Renal pelvis (tissue), 4 donors: ENCODE data around the gene HSPA12B. TPM values are rescaled to one million over a fixed set of nuclear protein-coding genes. Genes with fewer than 3 reads are reported as not detected.
"Not testable (repeated sequence)": the region's sequence is repeated elsewhere in the genome, so short reads cannot be mapped to it uniquely, and the experiment has no call there.

Experiments
- DNase-seq: peaks from one replicate; pipeline ENCODE4 v3.0.0-alpha.2; 2013
- polyA plus RNA-seq, 3 donors: library from polyadenylated mRNA; unstranded; fragments of 120-200 nt; gene quantifications; one replicate each; pipeline ENCODE4 v1.2.1, GENCODE V29; 2013; ENCODE audit not compliant: insufficient read length in 3 of 3

The HSPA12B gene
- polyA plus RNA-seq, 3 donors: 11.8 to 19.1 (median 15.7) TPM

DNA sequence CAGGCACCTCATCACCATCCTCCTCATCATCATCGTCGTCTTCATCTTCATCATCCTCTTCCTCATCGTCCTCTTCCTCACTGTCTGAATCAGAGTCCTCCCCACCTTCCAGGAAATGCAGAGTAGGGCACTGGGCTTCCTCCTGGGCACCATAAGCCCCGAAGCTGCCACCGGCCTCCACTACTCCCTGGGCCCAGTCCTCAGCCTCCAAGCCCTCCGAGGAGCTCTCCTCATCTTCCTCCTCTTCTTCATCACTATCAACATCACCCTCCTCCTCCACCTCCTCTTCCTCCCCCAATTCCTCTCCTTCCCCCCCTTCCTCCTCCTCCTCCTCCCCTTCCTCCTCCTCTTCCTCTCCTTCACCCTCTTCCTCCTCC, 52.4 kb downstream of the HSPA12B start:
- no peak for DNase-seq

DNA sequence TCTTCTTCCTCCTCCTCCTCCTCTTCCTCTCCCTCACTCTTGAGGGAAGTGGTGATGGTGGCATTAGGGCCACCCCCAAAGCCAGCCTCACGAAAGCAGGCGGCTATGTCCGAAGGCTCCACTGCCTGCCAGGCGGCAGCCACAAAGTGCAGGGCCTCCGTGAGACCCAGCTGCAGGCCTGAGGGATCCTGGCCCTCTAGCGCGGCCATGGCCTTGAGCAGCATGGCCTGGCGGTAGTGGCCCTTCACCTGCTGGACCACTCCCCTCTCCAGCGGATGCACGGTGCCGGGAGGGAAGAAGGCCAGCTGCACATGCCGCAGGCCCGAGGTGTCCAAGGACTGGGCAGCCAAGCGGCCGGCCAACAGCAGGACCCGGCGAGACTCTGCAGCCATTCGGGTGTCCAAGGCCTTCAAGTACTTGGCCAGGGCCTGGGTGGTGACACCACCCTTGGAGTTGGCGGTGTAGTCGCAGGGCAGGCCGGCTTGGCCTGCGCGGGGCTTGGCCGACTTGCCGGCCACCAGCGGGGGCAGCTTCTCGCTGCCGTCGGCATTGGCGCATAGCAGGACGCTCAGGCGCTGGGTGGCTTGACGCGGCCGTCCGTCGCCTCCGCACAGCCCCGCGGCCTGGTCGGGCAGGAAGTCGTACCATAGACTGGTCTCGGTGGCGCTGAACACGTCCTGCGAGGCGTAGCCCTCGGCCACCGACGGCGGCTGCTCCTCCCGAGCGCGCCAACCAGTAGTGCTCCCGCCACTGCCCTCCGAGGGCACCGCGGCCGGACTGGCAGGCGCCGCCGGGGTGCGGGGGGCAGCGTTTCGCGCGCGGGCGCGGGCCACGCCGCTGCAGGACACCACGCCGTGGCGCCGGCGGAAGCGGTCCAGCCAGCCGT, 53.0 kb downstream of the HSPA12B start:
- no peak for DNase-seq

DNA sequence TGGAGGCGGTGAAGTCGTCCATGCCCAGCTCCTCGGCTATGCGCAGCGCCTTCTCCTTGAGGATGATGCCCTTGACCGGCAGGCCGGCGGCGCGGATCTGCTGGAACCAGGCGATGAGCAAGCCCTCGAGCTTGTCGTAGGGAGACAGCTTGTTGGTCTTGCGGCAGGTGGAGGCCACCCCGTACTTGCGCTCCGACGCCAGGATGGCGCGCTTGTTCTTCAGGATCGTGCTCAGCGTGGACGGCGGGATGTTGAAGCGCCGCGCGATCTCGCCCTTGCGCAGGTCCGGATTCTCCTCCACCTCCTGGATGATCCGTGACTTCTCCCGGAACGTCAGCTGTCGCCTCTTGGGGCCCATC, 53.6 kb downstream of the HSPA12B start:
- DNase-seq: no peak

DNA sequence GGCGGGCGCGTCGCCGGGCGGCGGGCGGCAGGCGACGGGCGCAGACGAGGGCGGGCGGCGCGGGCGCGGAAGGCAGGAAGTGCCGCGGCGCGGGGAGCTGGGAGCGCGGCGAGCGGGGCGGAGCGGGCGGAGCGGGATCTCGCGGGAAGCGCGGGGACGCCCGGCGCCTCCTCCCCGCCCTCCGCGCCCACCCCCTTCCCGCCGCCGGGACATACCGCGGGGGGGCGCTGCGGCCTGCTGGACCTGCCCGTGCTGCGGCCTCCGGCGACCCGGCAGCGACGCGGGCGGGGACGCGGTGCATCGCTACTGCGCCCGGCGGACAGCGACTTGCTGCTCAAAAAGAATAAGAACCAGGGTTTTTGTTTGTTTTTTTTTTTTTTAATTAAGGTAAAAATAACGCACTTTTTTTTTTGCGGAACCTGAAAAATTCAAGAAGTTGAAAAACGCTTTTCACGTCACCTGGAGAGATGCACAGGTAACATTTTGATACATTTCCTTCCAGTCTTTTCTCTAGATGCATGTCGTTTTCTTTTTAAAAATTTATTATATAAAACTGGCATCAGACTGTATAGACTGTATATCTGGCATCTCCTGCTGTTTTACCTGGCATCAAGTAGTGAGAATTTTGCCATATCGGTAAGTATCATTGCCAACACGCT, 54.3 kb downstream of the HSPA12B start, which contains the start of gene CENPB:
TSS of gene CENPB (minus strand) at position 76 of the 659 bp plus-strand sequence. CDS start 257 bp downstream, outside the sequence.
- DNase-seq: peak; percentile 90

DNA sequence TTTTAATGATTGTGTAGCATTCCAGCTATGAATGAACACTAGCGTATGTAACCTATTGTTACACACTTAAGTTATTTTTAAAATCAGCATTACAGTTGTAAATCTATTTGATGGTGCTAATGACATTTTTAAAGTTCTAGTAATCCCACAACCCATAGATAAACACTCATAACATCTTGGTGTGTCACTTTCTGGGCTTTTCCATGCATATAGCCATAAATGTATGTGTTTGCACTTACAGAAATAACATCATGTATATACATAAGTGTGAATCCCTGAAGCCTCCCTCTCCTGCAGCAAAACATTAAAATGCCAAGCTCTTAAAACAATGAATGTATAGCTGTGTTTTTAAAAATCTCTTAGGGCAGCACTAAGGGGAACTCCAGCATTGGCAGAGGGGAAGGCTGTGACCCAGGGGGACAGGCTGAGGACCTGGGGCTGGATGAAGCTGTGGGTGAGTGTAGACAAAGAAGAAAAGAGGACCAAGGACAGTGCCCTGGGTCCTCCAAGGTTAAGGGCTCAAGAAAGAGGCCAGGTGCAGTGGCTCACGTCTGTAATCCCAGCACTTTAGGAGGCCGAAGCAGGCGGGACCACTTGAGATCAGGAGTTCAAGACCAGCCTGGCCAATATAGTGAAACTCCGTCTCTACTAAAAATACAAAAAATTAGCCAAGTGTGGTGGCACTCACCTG, 55.0 kb downstream of the HSPA12B start:
- DNase-seq: no peak

DNA sequence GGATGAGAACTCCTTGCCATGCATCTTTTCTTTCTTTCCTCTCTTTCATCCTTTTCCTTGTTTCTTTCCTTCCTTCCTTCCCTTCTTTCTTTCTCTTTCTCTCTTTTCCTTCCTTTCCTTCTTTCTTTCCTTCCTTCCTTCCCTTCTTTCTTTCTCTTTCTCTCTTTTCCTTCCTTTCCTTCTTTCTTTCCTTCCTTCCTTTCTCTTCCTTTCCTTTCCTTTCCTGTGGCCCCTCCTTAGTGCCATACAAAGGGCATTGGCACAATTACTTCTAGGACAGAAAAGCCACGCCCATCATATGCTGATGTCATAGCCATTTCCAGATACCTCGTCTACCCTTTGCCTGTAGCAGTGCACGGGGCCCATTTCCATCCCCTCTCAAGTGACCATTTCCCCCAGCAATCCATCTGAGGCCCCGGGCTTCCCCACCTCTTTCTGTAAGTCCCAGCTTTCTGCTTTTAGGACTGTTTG, 56.2 kb downstream of the HSPA12B start:
- DNase-seq: no peak

DNA sequence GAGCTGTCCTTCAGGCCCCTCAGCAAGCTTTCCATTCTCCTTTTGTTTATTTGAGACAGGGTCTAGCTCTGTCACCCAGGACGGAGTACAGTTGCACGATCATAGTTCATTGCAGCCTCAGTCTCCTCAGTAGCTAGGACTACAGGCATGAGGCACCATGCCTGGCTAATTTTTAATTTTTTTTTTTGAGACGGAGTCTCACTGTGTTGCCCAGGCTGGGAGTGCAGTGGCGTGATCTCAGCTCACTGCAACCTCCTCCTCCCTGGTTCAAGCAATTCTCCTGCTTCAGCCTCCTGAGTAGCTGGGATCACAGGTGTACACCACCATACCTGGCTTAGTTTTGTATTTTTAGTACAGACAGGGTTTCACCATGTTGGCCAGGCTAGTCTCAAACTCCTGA, 56.7 kb downstream of the HSPA12B start:
- DNase-seq: not testable (repeated sequence)

DNA sequence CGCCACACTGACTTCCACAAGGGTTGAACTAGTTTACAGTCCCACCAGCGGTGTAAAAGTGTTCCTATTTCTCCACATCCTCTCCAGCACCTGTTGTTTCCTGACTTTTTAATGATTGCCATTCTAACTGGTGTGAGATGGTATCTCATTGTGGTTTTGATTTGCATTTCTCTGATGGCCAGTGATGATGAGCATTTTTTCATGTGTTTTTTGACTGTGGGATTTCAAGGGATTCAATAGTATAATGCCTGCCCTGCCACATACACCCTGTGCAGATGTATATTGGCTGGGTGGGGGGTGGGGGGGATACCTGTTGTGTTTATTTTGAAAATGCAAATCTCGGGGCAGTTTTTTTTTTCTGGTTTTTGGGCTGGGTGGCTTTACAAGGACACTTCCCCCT, 61.7 kb downstream of the HSPA12B start:
- DNase-seq: not testable (repeated sequence)

DNA sequence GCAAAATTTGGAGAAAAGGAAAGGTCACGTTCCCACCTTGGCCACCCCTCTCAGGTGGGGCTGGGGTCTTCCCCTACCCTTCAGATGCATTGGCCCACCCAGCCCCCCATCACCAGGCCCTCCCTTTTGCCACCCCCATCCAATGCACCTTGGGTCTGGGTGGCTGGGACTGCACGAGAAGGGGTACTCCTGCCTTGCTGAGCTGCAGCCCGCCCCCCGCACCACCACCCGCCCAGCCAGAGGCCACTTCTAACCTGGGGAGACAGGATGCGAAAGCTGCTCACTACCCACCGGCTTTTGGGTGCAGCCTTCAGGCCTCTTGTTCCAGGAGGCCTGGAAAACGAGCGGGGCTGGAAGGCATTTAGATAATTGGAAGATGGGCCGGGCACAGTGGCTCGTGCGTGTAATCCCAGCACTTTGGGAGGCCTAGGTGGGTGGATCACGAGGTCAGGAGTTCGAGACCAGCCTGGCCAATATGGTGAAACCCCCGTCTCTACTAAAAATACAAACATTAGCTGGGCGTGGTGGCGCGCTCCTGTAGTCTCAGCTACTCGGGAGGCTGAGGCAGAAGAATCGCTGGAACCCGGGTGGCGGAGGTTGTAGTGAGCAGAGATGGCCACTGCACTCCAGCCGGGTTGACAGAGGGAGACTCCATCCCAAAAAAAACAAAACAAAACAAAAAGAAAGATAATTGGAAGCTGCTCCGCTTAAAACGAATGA, 62.4 kb downstream of the HSPA12B start:
- DNase-seq: no peak

DNA sequence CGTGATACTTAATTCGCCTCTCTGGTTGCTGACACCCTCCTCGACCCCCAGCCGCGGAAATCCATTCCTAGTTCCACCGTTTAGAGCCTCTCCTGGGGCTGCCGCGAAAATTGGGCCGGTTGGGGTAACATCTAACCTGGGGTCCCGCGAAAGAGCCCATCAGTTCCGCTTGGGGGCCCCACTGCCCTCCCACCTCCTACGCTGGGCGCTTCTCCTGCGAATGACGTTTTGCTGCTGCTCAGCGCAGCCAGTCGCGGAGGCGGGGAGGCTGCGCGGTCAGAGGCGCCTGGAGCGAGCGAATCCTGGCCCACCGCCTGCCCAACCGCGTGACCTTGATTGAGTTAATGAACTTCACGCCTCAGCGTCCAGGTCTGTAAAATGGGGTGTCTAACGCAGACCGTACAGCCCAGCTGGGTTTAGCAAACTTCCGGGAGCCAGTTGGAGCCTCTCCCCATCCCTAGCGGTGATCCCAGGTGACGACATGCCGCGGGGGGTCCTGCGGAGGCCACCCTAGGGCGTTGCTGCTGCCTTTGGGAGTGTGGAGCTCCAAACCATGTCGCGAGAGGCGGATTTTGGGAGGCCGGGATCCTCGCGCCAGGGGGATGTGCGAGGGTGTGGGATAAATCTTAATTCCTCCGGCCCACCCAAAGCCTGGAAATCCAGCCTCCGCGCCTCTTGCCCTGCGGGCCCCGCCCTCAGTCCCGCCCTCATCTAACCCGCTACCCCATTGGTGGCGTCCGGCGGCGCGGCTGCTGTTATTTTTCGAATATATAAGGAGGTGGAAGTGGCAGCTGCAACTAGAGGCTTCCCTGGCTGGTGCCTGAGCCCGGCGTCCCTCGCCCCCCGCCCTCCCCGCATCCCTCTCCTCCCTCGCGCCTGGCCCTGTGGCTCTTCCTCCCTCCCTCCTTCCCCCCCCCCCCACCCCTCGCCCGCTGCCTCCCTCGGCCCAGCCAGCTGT, 63.3 kb downstream of the HSPA12B start, which contains the start of gene CDC25B:
TSS of gene CDC25B (plus strand) at position 800 of the 958 bp plus-strand sequence. CDS start 222 bp downstream, outside the sequence.
- DNase-seq: peak; percentile 92

DNA sequence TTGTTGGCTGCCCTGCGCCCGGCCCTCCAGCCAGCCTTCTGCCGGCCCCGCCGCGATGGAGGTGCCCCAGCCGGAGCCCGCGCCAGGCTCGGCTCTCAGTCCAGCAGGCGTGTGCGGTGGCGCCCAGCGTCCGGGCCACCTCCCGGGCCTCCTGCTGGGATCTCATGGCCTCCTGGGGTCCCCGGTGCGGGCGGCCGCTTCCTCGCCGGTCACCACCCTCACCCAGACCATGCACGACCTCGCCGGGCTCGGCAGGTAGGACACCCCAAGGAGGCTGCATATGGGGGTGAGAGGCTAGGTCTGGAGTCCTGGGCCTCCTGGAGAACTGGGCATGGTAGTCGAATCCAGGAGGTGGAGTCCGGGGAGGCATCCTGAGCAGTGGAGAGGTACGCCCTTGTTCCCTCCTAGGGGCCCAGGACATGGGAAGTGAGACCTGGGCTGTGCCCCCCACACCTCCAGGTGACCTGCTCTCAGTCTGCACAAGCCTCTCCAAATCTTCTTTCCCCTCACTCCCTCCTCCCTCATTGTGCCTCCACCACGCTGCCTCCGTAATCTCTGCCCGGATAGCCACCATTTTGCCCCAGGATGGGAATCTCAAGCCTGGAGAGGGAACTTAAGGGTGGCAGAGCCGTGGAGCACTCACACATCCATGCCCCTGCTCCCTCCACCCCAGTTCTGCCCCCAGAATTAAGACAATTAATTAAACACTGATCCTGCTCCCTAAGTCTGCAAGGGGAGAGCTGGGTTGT, 64.2 kb downstream of the HSPA12B start:
- DNase-seq: no peak

DNA sequence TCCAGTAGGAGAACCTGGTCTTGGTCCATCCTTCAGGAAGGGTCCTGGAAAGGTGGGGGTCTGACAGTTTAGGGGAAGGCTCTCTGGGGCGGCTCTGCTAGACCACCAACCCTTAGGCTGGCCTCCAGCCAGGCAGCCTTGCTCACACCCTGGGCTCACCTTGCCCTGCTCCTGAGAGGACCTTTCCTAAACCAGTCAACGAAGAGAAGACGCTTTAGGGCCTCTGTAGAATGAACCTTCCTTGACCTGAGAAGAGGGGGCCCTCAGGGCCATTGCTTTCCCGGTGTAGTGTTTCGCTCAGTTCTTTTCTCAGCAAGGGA, 64.7 kb downstream of the HSPA12B start:
- DNase-seq: no peak

DNA sequence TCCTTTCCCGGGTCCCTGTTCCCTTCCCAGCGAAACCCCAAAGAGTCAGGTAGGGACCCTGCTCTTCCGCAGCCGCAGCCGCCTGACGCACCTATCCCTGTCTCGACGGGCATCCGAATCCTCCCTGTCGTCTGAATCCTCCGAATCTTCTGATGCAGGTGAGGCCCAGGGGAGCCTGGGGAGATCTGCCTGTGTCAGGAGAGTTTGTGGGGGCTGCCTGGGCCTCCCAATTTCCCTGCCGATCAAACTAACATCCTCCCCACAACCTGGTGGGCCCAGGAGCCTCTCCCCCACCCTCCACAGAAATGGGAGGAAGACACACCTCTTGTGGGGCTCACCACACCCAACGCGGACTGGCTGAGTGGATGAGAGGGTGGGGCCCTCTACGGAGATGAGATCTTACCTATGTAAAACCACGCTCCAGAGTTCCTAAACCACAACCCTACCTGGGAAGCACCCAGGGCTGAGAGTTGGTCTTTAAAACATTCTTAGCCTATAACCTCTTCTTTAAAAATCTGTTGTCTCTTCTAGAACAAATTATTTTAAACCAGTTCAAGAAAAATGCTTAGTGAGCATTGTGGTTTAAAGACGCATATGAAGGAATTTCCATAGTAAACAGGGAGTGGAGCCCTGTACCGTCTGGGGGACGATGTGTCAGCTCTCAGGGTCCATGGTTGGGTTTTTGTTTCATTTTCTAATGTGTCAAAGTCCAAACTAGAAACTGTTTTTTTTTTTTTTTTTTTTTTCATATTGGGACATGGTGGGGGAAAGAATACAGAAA, 65.3 kb downstream of the HSPA12B start:
- no peak for DNase-seq

DNA sequence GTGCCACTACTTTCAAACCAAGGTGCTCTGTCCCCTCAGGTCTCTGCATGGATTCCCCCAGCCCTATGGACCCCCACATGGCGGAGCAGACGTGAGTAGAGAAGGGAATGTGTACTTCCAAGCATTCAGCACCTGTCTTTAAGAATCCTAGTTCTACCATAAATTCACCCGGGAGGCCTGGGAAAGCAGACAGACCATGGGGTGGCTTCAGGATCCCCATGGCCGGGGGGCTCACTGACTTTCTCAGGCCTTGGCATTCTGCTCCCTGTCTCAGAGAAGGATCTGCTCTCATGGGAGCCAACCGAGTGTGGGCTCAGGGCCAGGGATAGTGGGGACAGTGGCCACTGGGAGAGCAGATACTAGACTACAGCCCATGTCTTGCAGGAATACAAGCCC, 65.9 kb downstream of the HSPA12B start:
- DNase-seq: no peak

DNA sequence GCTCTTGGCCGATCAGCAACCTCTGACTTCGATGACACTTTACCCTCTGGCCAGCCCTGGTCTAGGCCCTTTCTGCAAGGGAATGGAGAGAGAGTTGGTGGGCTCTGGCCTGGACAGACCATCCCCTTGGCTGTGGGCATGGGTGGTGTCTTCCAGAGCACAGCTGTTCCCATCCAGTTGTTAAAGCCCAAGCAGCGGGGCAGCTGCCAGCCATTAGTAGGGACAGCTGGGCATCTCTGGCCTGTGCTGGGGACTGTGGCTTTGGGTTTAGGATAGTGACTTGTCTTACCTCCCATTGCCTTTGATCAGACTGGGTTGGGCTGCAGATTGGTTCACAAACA, 66.4 kb downstream of the HSPA12B start:
- no peak for DNase-seq

DNA sequence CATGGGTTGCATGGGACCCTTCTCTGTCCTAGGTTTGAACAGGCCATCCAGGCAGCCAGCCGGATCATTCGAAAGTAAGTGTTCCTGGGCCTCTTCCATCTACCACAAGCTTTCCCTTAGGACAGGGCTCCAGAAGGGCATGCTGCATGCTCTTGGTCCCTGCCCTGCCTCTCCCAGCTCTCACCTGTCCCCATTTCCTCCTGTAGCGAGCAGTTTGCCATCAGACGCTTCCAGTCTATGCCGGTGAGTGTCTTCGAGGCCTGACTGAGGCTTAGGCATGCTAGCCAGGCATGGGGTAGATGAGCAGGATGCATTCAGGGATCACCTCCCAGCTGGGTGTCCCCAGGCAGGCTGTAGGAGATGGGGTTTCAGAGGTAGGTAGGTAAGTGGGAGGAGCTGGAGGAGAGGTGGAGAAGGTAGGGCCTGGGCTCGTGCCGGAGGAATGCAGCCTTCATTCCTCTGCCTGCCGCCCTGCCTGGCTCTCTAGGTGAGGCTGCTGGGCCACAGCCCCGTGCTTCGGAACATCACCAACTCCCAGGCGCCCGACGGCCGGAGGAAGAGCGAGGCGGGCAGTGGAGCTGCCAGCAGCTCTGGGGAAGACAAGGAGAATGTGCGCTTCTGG, 67.9 kb downstream of the HSPA12B start:
- no peak for DNase-seq

DNA sequence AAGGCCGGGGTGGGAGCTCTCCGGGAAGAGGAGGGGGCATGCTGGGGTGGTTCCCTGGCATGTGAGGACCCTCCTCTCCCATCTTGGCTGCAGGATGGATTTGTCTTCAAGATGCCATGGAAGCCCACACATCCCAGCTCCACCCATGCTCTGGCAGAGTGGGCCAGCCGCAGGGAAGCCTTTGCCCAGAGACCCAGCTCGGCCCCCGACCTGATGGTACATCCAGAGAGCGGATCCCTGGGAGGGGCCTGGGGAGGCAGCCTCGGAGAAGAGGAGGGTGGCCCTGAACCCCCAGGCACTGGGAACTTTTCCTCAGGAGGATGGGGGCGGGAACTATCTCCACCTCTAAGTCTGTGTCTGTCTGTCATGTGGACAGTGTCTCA, 68.4 kb downstream of the HSPA12B start:
- no peak for DNase-seq

DNA sequence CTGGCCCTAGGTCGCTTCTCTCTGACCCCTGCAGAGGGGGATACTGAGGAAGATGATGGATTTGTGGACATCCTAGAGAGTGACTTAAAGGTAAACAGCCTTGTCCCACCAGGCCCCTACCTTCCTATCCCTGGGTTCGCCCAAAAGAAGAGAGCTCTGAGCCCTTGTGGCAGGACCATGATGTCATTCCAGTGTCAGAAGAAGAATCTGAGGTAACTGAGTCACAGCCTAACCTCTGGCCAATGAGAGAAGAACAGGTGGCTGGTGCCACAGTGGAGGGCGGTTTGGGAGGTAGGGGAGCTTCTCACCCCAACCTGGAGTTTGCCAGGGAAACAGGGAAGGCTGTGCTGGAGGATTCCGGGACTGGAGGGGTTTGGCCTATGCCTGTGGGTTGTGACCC, 68.8 kb downstream of the HSPA12B start:
- DNase-seq: no peak

DNA sequence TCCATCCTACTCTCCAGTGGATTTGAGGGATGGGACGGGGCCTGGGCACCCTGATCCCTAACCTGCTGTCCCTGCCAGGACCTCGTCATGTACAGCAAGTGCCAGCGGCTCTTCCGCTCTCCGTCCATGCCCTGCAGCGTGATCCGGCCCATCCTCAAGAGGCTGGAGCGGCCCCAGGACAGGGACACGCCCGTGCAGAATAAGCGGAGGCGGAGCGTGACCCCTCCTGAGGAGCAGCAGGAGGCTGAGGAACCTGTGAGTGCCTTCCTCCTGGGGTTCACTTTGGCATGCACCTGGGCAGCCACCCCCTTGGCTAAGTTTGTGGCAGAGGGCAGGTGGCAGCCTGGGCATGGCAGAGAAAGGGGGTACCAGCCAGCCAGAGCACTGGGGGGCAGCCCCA, 69.4 kb downstream of the HSPA12B start:
- no peak for DNase-seq
